Measurements from ENCODE around the gene ADCY10. TPM values are rescaled to one million over a fixed set of nuclear protein-coding genes. Genes with fewer than 3 reads are reported as not detected.

Gene ADCY10
- total and polyA plus RNA-seq, 2 experiments from 2014 or later, result not detected

GRCh38 chr1:167938080-167938636 is 24.2 kb upstream of the ADCY10 start (continued):
- TF ChIP-seq ZNF462 (CRISPR knock-in tag; IDR thresholded peaks at IDR 0.05), result no peak
- TF ChIP-seq ETS1 (IDR thresholded peaks at IDR 0.05), result no peak

DNA sequence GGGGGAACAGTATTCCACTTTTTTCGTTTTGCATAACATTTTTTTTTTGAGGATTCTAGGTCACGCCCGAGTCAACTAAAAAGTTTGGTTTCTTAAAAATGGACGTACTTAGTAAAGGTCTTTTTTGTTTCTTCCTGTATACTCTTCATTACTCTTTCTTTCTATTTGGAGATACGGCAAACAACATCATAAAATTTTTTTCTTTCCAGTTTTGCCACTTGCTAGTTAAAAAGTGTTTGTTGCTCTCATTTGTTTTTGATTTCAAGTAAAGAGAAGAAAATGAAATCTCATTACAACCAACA is 23.7 kb upstream of the ADCY10 start:
- ATAC-seq (no peak), DNase-seq (ENCODE audit: low spot score) (no peak)
- Mint-ChIP-seq H3K4me1 (peaks cover 15% of the 10 kb centered on the region), H3K4me3 (peak overlapping the region; percentile 84), H3K9me3 (no peaks in the 10 kb centered on the region; the same call in 2 of the 3 replicates), H3K27ac (peak overlapping the region; percentile 93), H3K27me3 (ENCODE audit: insufficient read depth, low read depth, poor library complexity) (peaks cover 14% of the 10 kb centered on the region), H3K36me3 (ENCODE audit: low read depth) (peaks cover 3% of the 10 kb centered on the region; the same call in 1 of the 3 replicates)
- Histone ChIP-seq H3F3A (replicated peaks; ENCODE audit: low read depth) (0 out of 2 replicates have a peak, but pooled peaks cover 3% of the 10 kb centered on the region), H3K27me3 (ENCODE audit: insufficient read depth) (no peaks in the 10 kb centered on the region), H3K4me2 (peak overlapping the region; percentile 75), H3K27ac (ENCODE audit: low read depth) (peak overlapping the region; percentile 95), H3K79me2 (replicated peaks; ENCODE audit: insufficient read depth) (peaks cover 78% of the 10 kb centered on the region), H2AFZ (no peak overlapping the region), H3K4me1 (ENCODE audit: insufficient read depth) (peaks cover 25% of the 10 kb centered on the region), H3K9me2 (ENCODE audit: insufficient read depth) (no peaks in the 10 kb centered on the region), H4K20me1 (replicated peaks; ENCODE audit: insufficient read depth) (0 out of 2 replicates have a peak, but pooled peaks cover 4% of the 10 kb centered on the region), H3K4me3 (peak overlapping the region; percentile 55), H3K36me3 (ENCODE audit: insufficient read depth) (no peaks in the 10 kb centered on the region)
- TF ChIP-seq REST (IDR thresholded peaks at IDR 0.05; ENCODE audit: unreplicated experiment) (no peak), EZH2 (IDR thresholded peaks at IDR 0.05; ENCODE audit: low read depth, unreplicated experiment) (no peak), STAT1 (IDR thresholded peaks at IDR 0.05; ENCODE audit: unreplicated experiment) (no peak), EZH2phosphoT487 (IDR thresholded peaks at IDR 0.05; ENCODE audit: unreplicated experiment) (no peak), ETS1 (IDR thresholded peaks at IDR 0.05) (no peak), NANOG (IDR thresholded peaks at IDR 0.05; ENCODE audit: borderline replicate concordance) (no peak), POLR2AphosphoS5 (IDR thresholded peaks at IDR 0.05; ENCODE audit: low read depth) (no peak)
- TF ChIP-seq, protein P1, sequence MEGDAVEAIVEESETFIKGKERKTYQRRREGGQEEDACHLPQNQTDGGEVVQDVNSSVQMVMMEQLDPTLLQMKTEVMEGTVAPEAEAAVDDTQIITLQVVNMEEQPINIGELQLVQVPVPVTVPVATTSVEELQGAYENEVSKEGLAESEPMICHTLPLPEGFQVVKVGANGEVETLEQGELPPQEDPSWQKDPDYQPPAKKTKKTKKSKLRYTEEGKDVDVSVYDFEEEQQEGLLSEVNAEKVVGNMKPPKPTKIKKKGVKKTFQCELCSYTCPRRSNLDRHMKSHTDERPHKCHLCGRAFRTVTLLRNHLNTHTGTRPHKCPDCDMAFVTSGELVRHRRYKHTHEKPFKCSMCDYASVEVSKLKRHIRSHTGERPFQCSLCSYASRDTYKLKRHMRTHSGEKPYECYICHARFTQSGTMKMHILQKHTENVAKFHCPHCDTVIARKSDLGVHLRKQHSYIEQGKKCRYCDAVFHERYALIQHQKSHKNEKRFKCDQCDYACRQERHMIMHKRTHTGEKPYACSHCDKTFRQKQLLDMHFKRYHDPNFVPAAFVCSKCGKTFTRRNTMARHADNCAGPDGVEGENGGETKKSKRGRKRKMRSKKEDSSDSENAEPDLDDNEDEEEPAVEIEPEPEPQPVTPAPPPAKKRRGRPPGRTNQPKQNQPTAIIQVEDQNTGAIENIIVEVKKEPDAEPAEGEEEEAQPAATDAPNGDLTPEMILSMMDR (conservative IDR thresholded peaks at IDR 0.05; ENCODE audit: low read depth in 2 of 2), result no peak

Data from GM23338 (cell line).